ENCODE results near the gene KRT83. TPM values are rescaled to one million over a fixed set of nuclear protein-coding genes. Genes with fewer than 3 reads are reported as not detected.

KRT83 gene
- total and polyA plus RNA-seq, 2 donors (not counting 1 experiment from before 2014, with no cell fraction given): not detected

- no peak overlapping the region for H3K9ac ChIP-seq (ENCODE audit: insufficient read depth, low read length)
- H3K9me3 ChIP-seq (ENCODE audit: control insufficient read depth, insufficient read depth, low read depth, low read length): no peaks in the 10 kb centered on the region
- no peak overlapping the region for H3K27ac ChIP-seq (ENCODE audit: insufficient read depth, low read length)
- no peaks in the 10 kb centered on the region for H3K36me3 ChIP-seq (ENCODE audit: control insufficient read depth, insufficient read depth, low read length)
- TF ChIP-seq CTCF (conservative IDR thresholded peaks at IDR 0.05 in 1 of 2, IDR thresholded peaks at IDR 0.05 in 1 of 2; ENCODE audit: low read depth in 1 of 2, low read length in 2 of 2) (no peak), EZH2 (IDR thresholded peaks at IDR 0.05; ENCODE audit: low read length, missing control alignments) (no peak)
- no peaks in the 10 kb centered on the region for H3K79me2 ChIP-seq (ENCODE audit: control insufficient read depth, insufficient read depth, low read length)
- H4K20me1 ChIP-seq (ENCODE audit: control insufficient read depth, extremely low read depth, insufficient read depth, low read length): no peaks in the 10 kb centered on the region
- H3K4me2 ChIP-seq (ENCODE audit: extremely low read depth, insufficient read depth, low read length): no peak overlapping the region
- no peak overlapping the region for H3K4me3 ChIP-seq (replicated peaks in 1 of 4; ENCODE audit: control extremely low read depth in 1 of 4, insufficient read depth in 1 of 4, low read depth in 3 of 4, low read length in 4 of 4)
- DNase-seq (ENCODE audit: low read depth in 2 of 2): peak in 1 of 2 donors; percentile 6
- H2AFZ ChIP-seq (ENCODE audit: low read length): no peak overlapping the region
- peaks cover 22% of the 10 kb centered on the region for H3K27me3 ChIP-seq (ENCODE audit: control insufficient read depth, insufficient read depth, low read length)
- no peaks in the 10 kb centered on the region for H3K4me1 ChIP-seq (ENCODE audit: control insufficient read depth, extremely low read depth, insufficient read depth, low read length)
Measured at GRCh38 chr12:52338241-52338960, 17.2 kb upstream of the KRT83 start.

- no peaks in the 10 kb centered on the region for H3K4me1 ChIP-seq (ENCODE audit: control insufficient read depth, extremely low read depth, insufficient read depth, low read length)
- TF ChIP-seq CTCF (conservative IDR thresholded peaks at IDR 0.05 in 1 of 2, IDR thresholded peaks at IDR 0.05 in 1 of 2; ENCODE audit: low read depth in 1 of 2, low read length in 2 of 2) (no peak), EZH2 (IDR thresholded peaks at IDR 0.05; ENCODE audit: low read length, missing control alignments) (no peak)
Measured at GRCh38 chr12:52337054-52337453, 15.9 kb upstream of the KRT83 start.

GRCh38 chr12:52336641-52337040 is 15.4 kb upstream of the KRT83 start:
- peaks cover 21% of the 10 kb centered on the region for H3K27me3 ChIP-seq (ENCODE audit: control insufficient read depth, insufficient read depth, low read length)
- no peak overlapping the region for H3K4me3 ChIP-seq (replicated peaks in 1 of 4; ENCODE audit: control extremely low read depth in 1 of 4, insufficient read depth in 1 of 4, low read depth in 3 of 4, low read length in 4 of 4)
- no peaks in the 10 kb centered on the region for H3K4me1 ChIP-seq (ENCODE audit: control insufficient read depth, extremely low read depth, insufficient read depth, low read length)
- H3K79me2 ChIP-seq (ENCODE audit: control insufficient read depth, insufficient read depth, low read length): no peaks in the 10 kb centered on the region
- no peaks in the 10 kb centered on the region for H3K9me3 ChIP-seq (ENCODE audit: control insufficient read depth, insufficient read depth, low read depth, low read length)
- TF ChIP-seq CTCF (conservative IDR thresholded peaks at IDR 0.05 in 1 of 2, IDR thresholded peaks at IDR 0.05 in 1 of 2; ENCODE audit: low read depth in 1 of 2, low read length in 2 of 2) (no peak), EZH2 (IDR thresholded peaks at IDR 0.05; ENCODE audit: low read length, missing control alignments) (no peak)
- DNase-seq (ENCODE audit: low read depth in 2 of 2): no peak
- H3K4me2 ChIP-seq (ENCODE audit: extremely low read depth, insufficient read depth, low read length): no peak overlapping the region
- H3K9ac ChIP-seq (ENCODE audit: insufficient read depth, low read length): no peak overlapping the region
- no peak overlapping the region for H2AFZ ChIP-seq (ENCODE audit: low read length)
- no peaks in the 10 kb centered on the region for H4K20me1 ChIP-seq (ENCODE audit: control insufficient read depth, extremely low read depth, insufficient read depth, low read length)
- no peaks in the 10 kb centered on the region for H3K36me3 ChIP-seq (ENCODE audit: control insufficient read depth, insufficient read depth, low read length)
- H3K27ac ChIP-seq (ENCODE audit: insufficient read depth, low read length): no peak overlapping the region

More at GRCh38 chr12:52337054-52337453, 15.9 kb upstream of the KRT83 start:
- Histone ChIP-seq H4K20me1 (ENCODE audit: control insufficient read depth, extremely low read depth, insufficient read depth, low read length) (no peaks in the 10 kb centered on the region), H3K9me3 (ENCODE audit: control insufficient read depth, insufficient read depth, low read depth, low read length) (no peaks in the 10 kb centered on the region), H3K36me3 (ENCODE audit: control insufficient read depth, insufficient read depth, low read length) (no peaks in the 10 kb centered on the region), H2AFZ (ENCODE audit: low read length) (no peak overlapping the region), H3K27ac (ENCODE audit: insufficient read depth, low read length) (no peak overlapping the region), H3K4me2 (ENCODE audit: extremely low read depth, insufficient read depth, low read length) (no peak overlapping the region), H3K27me3 (ENCODE audit: control insufficient read depth, insufficient read depth, low read length) (peaks cover 21% of the 10 kb centered on the region), H3K4me3 (replicated peaks in 1 of 4; ENCODE audit: control extremely low read depth in 1 of 4, insufficient read depth in 1 of 4, low read depth in 3 of 4, low read length in 4 of 4) (no peak overlapping the region), H3K79me2 (ENCODE audit: control insufficient read depth, insufficient read depth, low read length) (no peaks in the 10 kb centered on the region), H3K9ac (ENCODE audit: insufficient read depth, low read length) (no peak overlapping the region)
- peak in 1 of 2 donors; percentile 16 for DNase-seq (ENCODE audit: low read depth in 2 of 2)

Measured in fibroblast of lung (primary cell).